SH-SY5Y (cell line): ENCODE measurements around the gene ADAM12.

ENCODE experiments used
- GATA2 ChIP-seq: IDR thresholded peaks from 2 replicates; pipeline ENCODE4 v1.6.1; 2011; ENCODE audit warnings: mild to moderate bottlenecking, low read depth, low read length
- GATA3 ChIP-seq: IDR thresholded peaks from 2 replicates; pipeline ENCODE4 v1.6.1; 2011; ENCODE audit warnings: low read depth, mild to moderate bottlenecking, low read length, moderate library complexity

DNA sequence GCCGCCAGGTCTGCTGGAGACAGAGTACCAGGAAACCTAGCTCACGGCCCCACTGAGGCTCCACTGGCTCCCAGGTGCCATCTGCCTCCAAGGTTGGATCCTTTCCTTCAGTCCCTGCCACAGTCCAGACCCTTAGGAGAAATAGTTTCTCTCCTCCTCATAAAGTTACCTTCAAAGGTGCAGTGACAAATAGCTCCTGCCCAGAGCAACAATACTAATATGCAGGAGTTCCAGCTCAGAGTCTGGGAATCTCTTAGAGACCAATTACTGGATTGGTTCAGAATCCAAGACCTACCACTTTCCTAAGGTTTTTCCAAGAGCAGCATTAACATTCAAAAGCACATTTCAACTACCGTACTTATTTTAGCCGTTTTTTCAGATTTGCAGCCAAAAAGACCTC lies 41.0 kb upstream of the ADAM12 start:
- TF ChIP-seq GATA2 (no peak), GATA3 (no peak)
